ENCODE measurements around the gene C4BPB.

DNA sequence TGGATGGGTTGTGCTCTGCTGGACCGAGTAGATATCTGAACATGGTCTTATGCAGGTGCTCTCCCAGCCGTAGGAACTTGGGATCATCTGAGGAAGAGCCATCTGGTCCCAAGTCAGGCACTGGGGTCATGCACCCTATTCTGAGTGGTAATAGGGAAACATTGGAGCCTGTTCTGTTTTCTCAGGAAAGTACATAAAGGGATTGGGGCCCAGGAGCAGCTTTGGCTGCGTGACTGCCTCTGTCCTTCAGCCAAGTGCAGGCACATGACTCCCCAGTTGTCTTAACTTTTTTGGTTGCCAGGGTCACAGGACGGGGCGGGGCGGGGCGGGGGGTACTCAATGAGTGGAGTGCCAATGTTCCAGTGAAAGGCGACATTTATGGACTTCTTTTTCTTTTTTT is 24.1 kb upstream of the C4BPB start:
- TF ChIP-seq, protein P1, sequence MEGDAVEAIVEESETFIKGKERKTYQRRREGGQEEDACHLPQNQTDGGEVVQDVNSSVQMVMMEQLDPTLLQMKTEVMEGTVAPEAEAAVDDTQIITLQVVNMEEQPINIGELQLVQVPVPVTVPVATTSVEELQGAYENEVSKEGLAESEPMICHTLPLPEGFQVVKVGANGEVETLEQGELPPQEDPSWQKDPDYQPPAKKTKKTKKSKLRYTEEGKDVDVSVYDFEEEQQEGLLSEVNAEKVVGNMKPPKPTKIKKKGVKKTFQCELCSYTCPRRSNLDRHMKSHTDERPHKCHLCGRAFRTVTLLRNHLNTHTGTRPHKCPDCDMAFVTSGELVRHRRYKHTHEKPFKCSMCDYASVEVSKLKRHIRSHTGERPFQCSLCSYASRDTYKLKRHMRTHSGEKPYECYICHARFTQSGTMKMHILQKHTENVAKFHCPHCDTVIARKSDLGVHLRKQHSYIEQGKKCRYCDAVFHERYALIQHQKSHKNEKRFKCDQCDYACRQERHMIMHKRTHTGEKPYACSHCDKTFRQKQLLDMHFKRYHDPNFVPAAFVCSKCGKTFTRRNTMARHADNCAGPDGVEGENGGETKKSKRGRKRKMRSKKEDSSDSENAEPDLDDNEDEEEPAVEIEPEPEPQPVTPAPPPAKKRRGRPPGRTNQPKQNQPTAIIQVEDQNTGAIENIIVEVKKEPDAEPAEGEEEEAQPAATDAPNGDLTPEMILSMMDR (conservative IDR thresholded peaks at IDR 0.05; ENCODE audit: low read depth, low read length) = no peak
- no peak for TF ChIP-seq EZH2 (IDR thresholded peaks at IDR 0.05; ENCODE audit: borderline replicate concordance, low read depth, low read length, poor library complexity, severe bottlenecking)
